Panc1 (cell line): ENCODE measurements around the gene TMTC1. TPM values are rescaled to one million over a fixed set of nuclear protein-coding genes. Genes with fewer than 3 reads are reported as not detected.
"Not testable (repeated sequence)": the region's sequence is repeated elsewhere in the genome, so short reads cannot be mapped to it uniquely, and the experiment has no call there.

Source experiments
- ATAC-seq: fragments of 200-7000 bp; cut with Tn5 transposase; 2 replicates; pipeline ENCODE4 v1.9.1; 2020; ENCODE audit warnings: mild to moderate bottlenecking, moderate library complexity
- BruUV-seq: library from RNA; stranded (reverse); fragments of 400-500 nt; replicated peaks from 2 replicates; lab custom pipeline; 2021; lab: Mats Ljungman, UMichigan
- CTCF ChIA-PET: fragments of 300-600 bp; sonication (Branson Sonifier 250); formaldehyde crosslinking; loops from one replicate; lab custom pipeline; 2022; ENCODE audit warnings: antibody characterized with exemption; lab: Charles Lee
- POLR2A ChIA-PET: fragments of 300-600 bp; sonication (Branson Sonifier 250); formaldehyde crosslinking; loops from one replicate; lab custom pipeline; 2022; ENCODE audit warnings: antibody characterized with exemption; lab: Charles Lee
- DNase-seq: peaks from one replicate; pipeline ENCODE4 v3.0.0-alpha.2; 2010; ENCODE audit warnings: low read depth, low spot score
- H3K27ac ChIP-seq: 2 replicates; pipeline ENCODE4 v1.5.1; 2011; ENCODE audit warnings: mild to moderate bottlenecking, low read length, inconsistent platforms
- H3K27me3 ChIP-seq: fragments of 200-500 bp; sonication (Bioruptor generic); 2 replicates; pipeline ENCODE4 v1.6.0; 2014; ENCODE audit warnings: low read length, inconsistent platforms; ENCODE audit not compliant: control insufficient read depth, insufficient read depth
- H3K36me3 ChIP-seq: fragments of 200-500 bp; sonication (Bioruptor generic); 2 replicates; pipeline ENCODE4 v1.5.1; 2014; ENCODE audit warnings: inconsistent platforms, mild to moderate bottlenecking, low read length, moderate library complexity; ENCODE audit not compliant: control insufficient read depth, insufficient read depth
- H3K4me1 ChIP-seq: 2 replicates; pipeline ENCODE4 v1.5.1; 2011; ENCODE audit warnings: inconsistent platforms, mild to moderate bottlenecking, low read length, moderate library complexity; ENCODE audit not compliant: control insufficient read depth, insufficient read depth
- H3K4me3 ChIP-seq, 2 experiments: 2 replicates each; pipeline ENCODE4 v1.5.1; 2011 to 2012; ENCODE audit warnings: low read depth in 2 of 2, low read length in 2 of 2, mild to moderate bottlenecking in 2 of 2, inconsistent platforms in 1 of 2, moderate library complexity in 1 of 2
- H3K9me3 ChIP-seq: fragments of 200-500 bp; sonication (Bioruptor generic); 2 replicates; pipeline ENCODE4 v1.5.1; 2014; ENCODE audit warnings: low read depth, mild to moderate bottlenecking, inconsistent platforms, low read length, moderate library complexity; ENCODE audit not compliant: control insufficient read depth, insufficient read depth
- CTCF ChIP-seq: fragments of 450-650 bp; IDR thresholded peaks from 2 replicates; pipeline ENCODE4 v1.5.1; 2017; ENCODE audit warnings: mild to moderate bottlenecking
- POLR2AphosphoS5 ChIP-seq: IDR thresholded peaks from 2 replicates; pipeline ENCODE4 v1.6.1; 2012; ENCODE audit warnings: mild to moderate bottlenecking, low read depth, low read length, moderate library complexity
- SIN3A ChIP-seq: IDR thresholded peaks from 2 replicates; pipeline ENCODE4 v1.6.1; 2012; ENCODE audit warnings: low read depth, mild to moderate bottlenecking, low read length, moderate library complexity, borderline replicate concordance; ENCODE audit not compliant: insufficient read depth
- TCF7L2 ChIP-seq: IDR thresholded peaks from 2 replicates; pipeline ENCODE4 v1.6.1; 2011; ENCODE audit warnings: mild to moderate bottlenecking, low read depth, low read length, inconsistent platforms
- in situ Hi-C: cut with HindIII; loops from 2 replicates; pipeline ENCODE4 v1.10.0; 2016; ENCODE audit warnings: low sequenced_read_pairs, low pct_unique_long_range_greater_than_20kb
- intact Hi-C: fragments of 100-400 bp; cut with micrococcal nuclease; formaldehyde crosslinking; loops from one replicate; pipeline ENCODE4 v1.10.0; 2022; ENCODE audit not compliant: unreplicated experiment
- total RNA-seq: library from RNA; stranded (reverse); gene quantifications from one replicate; pipeline ENCODE4 v1.2.1, GENCODE V29; 2021; ENCODE audit not compliant: unreplicated experiment
- TF ChIP-seq, protein P1 (sequence below), 2 experiments: IDR thresholded peaks; 2 replicates each; pipeline ENCODE4 v1.6.1; 2011 to 2012; ENCODE audit warnings: low read depth in 2 of 2, control low read depth in 1 of 2, low read length in 1 of 2, mild to moderate bottlenecking in 1 of 2, moderate library complexity in 1 of 2; ENCODE audit not compliant: insufficient read depth in 1 of 2

Gene TMTC1
- total RNA-seq, 1 experiment from 2014 or later = 0.28 TPM

GRCh38 chr12:29816874-29817725, 33.4 kb upstream of the TMTC1 start:
- in situ Hi-C loops = no loop called here
- Histone ChIP-seq H3K9me3 (no peaks in the 10 kb centered on the region), H3K36me3 (no peaks in the 10 kb centered on the region), H3K27ac (no peak overlapping the region), H3K4me3 (no peak overlapping the region), H3K4me1 (no peaks in the 10 kb centered on the region), H3K27me3 (no peaks in the 10 kb centered on the region)
- DNase-seq (no peak), ATAC-seq (no peak)
- intact Hi-C loops = no loop called here
- ChIA-PET POLR2A (no interaction called here), CTCF (no interaction called here)
- TF ChIP-seq SIN3A (no peak), POLR2AphosphoS5 (no peak), CTCF (no peak), TCF7L2 (no peak)
- TF ChIP-seq, protein P1, sequence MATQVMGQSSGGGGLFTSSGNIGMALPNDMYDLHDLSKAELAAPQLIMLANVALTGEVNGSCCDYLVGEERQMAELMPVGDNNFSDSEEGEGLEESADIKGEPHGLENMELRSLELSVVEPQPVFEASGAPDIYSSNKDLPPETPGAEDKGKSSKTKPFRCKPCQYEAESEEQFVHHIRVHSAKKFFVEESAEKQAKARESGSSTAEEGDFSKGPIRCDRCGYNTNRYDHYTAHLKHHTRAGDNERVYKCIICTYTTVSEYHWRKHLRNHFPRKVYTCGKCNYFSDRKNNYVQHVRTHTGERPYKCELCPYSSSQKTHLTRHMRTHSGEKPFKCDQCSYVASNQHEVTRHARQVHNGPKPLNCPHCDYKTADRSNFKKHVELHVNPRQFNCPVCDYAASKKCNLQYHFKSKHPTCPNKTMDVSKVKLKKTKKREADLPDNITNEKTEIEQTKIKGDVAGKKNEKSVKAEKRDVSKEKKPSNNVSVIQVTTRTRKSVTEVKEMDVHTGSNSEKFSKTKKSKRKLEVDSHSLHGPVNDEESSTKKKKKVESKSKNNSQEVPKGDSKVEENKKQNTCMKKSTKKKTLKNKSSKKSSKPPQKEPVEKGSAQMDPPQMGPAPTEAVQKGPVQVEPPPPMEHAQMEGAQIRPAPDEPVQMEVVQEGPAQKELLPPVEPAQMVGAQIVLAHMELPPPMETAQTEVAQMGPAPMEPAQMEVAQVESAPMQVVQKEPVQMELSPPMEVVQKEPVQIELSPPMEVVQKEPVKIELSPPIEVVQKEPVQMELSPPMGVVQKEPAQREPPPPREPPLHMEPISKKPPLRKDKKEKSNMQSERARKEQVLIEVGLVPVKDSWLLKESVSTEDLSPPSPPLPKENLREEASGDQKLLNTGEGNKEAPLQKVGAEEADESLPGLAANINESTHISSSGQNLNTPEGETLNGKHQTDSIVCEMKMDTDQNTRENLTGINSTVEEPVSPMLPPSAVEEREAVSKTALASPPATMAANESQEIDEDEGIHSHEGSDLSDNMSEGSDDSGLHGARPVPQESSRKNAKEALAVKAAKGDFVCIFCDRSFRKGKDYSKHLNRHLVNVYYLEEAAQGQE (IDR thresholded peaks at IDR 0.05; ENCODE audit: insufficient read depth in 1 of 2, low read depth in 2 of 2, low read length in 1 of 2) = no peak
- no TSS peak for BruUV-seq

DNA sequence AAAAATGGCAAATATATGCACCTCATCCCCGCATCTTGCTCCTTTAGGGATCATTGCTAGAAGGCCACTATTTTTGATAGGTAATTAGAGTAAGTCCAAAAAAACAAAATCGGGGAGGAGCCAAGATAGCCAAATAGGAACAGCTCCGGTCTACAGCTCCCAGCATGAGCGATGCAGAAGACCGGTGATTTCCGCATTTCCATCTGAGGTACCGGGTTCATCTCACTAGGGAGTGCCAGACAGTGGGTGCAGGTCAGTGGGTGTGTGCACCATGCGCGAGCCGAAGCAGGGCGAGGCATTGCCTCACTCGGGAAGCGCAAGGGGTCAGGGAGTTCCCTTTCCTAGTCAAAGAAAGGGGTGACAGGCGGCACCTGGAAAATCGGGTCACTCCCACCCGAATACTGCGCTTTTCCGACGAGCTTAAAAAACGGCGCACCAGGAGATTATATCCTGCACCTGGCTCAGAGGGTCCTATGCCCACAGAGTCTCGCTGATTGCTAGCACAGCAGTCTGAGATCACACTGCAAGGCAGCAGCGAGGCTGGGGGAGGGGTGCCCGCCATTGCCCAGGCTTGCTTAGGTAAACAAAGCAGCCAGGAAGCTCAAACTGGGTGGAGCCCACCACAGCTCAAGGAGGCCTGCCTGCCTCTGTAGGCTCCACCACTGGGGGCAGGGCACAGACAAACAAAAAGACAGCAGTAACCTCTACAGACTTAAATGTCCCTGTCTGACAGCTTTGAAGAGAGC, 26.0 kb upstream of the TMTC1 start:
- intact Hi-C loops, H3K4me1 ChIP-seq, ATAC-seq, BruUV-seq, H3K36me3 ChIP-seq, CTCF ChIA-PET, H3K27me3 ChIP-seq, POLR2A ChIA-PET, in situ Hi-C loops, DNase-seq, H3K9me3 ChIP-seq, H3K4me3 ChIP-seq, H3K27ac ChIP-seq: not testable (repeated sequence)
